Choroid plexus epithelial cell (primary cell): ENCODE data around the gene KL.

Experiments
- DNase-seq: peaks from one replicate; pipeline ENCODE4 v3.0.0-alpha.2; 2010; ENCODE audit warnings: low read depth
- H3K4me3 ChIP-seq: 2 replicates; pipeline ENCODE4 v1.5.1; 2011; ENCODE audit warnings: low read depth, mild to moderate bottlenecking, control low read depth, low read length, moderate library complexity
- TF ChIP-seq, protein P1 (sequence below): conservative IDR thresholded peaks from 2 replicates; pipeline ENCODE4 v1.5.1; 2011; ENCODE audit warnings: low read depth, mild to moderate bottlenecking, control low read depth, inconsistent platforms, low read length, moderate library complexity

KL gene

GRCh38 chr13:33079960-33080359 is 63.7 kb downstream of the KL start:
- DNase-seq, result no peak
- H3K4me3 ChIP-seq, result no peak overlapping the region
- TF ChIP-seq, protein P1, sequence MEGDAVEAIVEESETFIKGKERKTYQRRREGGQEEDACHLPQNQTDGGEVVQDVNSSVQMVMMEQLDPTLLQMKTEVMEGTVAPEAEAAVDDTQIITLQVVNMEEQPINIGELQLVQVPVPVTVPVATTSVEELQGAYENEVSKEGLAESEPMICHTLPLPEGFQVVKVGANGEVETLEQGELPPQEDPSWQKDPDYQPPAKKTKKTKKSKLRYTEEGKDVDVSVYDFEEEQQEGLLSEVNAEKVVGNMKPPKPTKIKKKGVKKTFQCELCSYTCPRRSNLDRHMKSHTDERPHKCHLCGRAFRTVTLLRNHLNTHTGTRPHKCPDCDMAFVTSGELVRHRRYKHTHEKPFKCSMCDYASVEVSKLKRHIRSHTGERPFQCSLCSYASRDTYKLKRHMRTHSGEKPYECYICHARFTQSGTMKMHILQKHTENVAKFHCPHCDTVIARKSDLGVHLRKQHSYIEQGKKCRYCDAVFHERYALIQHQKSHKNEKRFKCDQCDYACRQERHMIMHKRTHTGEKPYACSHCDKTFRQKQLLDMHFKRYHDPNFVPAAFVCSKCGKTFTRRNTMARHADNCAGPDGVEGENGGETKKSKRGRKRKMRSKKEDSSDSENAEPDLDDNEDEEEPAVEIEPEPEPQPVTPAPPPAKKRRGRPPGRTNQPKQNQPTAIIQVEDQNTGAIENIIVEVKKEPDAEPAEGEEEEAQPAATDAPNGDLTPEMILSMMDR, result no peak

DNA sequence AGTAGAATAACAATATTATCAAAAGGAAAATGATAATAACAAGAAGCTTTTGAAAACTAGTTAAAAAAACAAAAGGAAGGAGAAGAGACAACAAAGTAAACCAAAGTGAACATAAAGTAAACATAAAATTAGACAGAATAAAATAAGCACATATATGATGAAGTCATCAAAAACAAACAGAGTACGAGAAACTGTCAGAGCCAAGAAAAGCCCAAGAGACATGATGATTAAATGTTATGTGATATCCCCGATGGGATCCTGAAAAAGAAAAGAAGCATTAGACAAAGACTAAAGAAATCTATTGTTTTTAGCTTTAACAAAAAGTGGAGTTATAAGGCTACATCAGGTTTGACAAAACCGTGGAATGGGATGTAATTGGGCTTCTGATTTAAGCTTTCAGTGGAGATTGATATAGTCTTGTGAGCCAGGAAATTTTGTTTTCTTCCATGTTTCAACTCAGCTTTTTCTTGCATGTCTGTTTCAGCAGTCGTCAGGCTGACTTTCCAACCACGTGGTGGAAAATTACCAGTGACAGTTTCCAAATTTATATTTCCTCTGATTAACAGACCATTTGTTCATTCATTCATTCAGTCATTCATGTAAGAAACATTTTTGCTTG is 64.9 kb downstream of the KL start:
- TF ChIP-seq, protein P1, result no peak
- peak; percentile 64 for DNase-seq
- H3K4me3 ChIP-seq, result no peak overlapping the region

DNA sequence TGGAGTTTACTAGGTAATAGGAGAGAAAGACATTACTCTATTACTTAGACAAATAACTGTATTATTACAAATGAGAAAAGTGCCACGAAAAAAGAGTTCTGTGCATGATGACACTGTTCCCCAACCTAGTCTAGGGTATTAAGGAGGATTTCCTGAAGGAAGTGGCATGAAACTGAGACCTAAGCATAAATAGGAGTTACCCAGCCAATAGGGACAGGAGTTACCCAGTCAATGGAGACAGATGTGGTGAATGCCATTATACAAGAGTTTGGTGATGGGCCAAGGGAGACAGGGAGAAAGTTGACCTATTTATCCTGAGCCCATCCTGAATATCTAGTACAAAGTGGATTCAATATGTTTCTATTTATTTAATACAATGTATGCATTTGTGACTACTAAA is 65.4 kb downstream of the KL start:
- no peak overlapping the region for H3K4me3 ChIP-seq
- TF ChIP-seq, protein P1, result no peak
- no peak for DNase-seq

GRCh38 chr13:33083054-33083453 is 66.8 kb downstream of the KL start:
- TF ChIP-seq, protein P1, result no peak
- no peak overlapping the region for H3K4me3 ChIP-seq
- no peak for DNase-seq

- TF ChIP-seq, protein P1, result no peak
- no peak overlapping the region for H3K4me3 ChIP-seq
These were observed 70.9 kb downstream of the KL start for GRCh38 chr13:33087091-33087490.

DNA sequence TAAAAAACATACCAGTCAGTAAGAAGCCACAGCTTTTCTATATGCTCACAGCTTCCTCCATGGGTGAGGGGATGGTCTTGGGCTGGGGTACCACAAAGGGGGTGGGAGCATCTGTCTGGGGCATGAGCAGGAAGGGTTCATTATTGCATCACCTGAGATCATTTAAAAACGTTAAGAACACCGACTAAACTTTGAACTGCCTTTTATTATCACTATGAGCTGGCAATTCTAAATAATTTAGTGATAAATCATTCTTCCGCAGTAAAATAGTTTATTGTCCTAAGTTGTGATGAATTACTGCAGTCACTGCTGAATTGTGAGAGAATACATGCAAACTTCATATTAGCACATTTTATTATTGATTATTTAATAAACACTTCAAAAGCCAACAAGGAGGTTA is 71.6 kb downstream of the KL start:
- no peak for DNase-seq
- TF ChIP-seq, protein P1, result no peak
- no peak overlapping the region for H3K4me3 ChIP-seq

More at GRCh38 chr13:33087091-33087490, 70.9 kb downstream of the KL start:
- DNase-seq, result peak; percentile 74

GRCh38 chr13:33089311-33089710 is 73.1 kb downstream of the KL start:
- TF ChIP-seq, protein P1, result no peak
- DNase-seq, result no peak

More at GRCh38 chr13:33089311-33089710, 73.1 kb downstream of the KL start:
- H3K4me3 ChIP-seq, result no peak overlapping the region
